SK-N-SH treated with all-trans-retinoic acid at 6 μM for 48 hours (cell line): ENCODE measurements around the gene IL18.

Experiments used
- ATAC-seq: fragments of 200-7000 bp; cut with Tn5 transposase; 3 replicates; pipeline ENCODE4 v1.9.1; 2020; ENCODE audit warnings: mild to moderate bottlenecking, moderate library complexity
- ARNTL ChIP-seq: fragments of 450-650 bp; formaldehyde crosslinking; IDR thresholded peaks from 2 replicates; pipeline ENCODE4 v1.5.0; 2020; ENCODE audit warnings: low read depth, mild to moderate bottlenecking, moderate library complexity, borderline replicate concordance
- BACH2 ChIP-seq: fragments of 250-450 bp; sonication (Bioruptor Pico); IDR thresholded peaks from 2 replicates; pipeline ENCODE4 v1.9.0; 2021; ENCODE audit warnings: mild to moderate bottlenecking, borderline replicate concordance
- ESRRG ChIP-seq: fragments of 250-450 bp; sonication (Bioruptor Pico); IDR thresholded peaks from 2 replicates; pipeline ENCODE4 v1.6.1; 2021; ENCODE audit warnings: mild to moderate bottlenecking
- GLIS3 ChIP-seq: fragments of 250-450 bp; sonication (Bioruptor Pico); IDR thresholded peaks from 2 replicates; pipeline ENCODE4 v1.5.0; 2020; ENCODE audit warnings: mild to moderate bottlenecking, moderate library complexity
- OSR1 ChIP-seq: fragments of 250-450 bp; sonication (Bioruptor Pico); IDR thresholded peaks from 2 replicates; pipeline ENCODE4 v1.8.0; 2022; ENCODE audit warnings: moderate library complexity, mild to moderate bottlenecking, inconsistent platforms
- RARB ChIP-seq: fragments of 250-450 bp; sonication (Bioruptor Pico); IDR thresholded peaks from 2 replicates; pipeline ENCODE4 v1.8.0; 2021; ENCODE audit warnings: mild to moderate bottlenecking, moderate library complexity
- SNAI2 ChIP-seq: fragments of 250-450 bp; sonication (Bioruptor Pico); IDR thresholded peaks from 2 replicates; pipeline ENCODE4 v1.5.0; 2020; ENCODE audit warnings: mild to moderate bottlenecking, moderate library complexity
- TCF4 ChIP-seq: fragments of 250-450 bp; sonication (Bioruptor Pico); IDR thresholded peaks from 2 replicates; pipeline ENCODE4 v1.8.0; 2021; ENCODE audit warnings: mild to moderate bottlenecking, moderate library complexity, borderline replicate concordance
- TOX ChIP-seq: fragments of 250-450 bp; sonication (Bioruptor Pico); IDR thresholded peaks from 2 replicates; pipeline ENCODE4 v1.8.0; 2021; ENCODE audit warnings: mild to moderate bottlenecking, moderate library complexity, borderline replicate concordance
- ZFP3 ChIP-seq: fragments of 250-450 bp; sonication (Bioruptor Pico); IDR thresholded peaks from 2 replicates; pipeline ENCODE4 v1.5.0; 2020; ENCODE audit warnings: mild to moderate bottlenecking, moderate library complexity
- ZFP30 ChIP-seq: fragments of 450-650 bp; formaldehyde crosslinking; IDR thresholded peaks from 2 replicates; pipeline ENCODE4 v1.5.0; 2022; ENCODE audit warnings: mild to moderate bottlenecking, moderate library complexity
- ZNF565 ChIP-seq: fragments of 450-650 bp; formaldehyde crosslinking; conservative IDR thresholded peaks from 2 replicates; pipeline ENCODE4 v1.5.0; 2020; ENCODE audit warnings: low read depth, mild to moderate bottlenecking, moderate library complexity
- ZNF70 ChIP-seq: fragments of 450-650 bp; formaldehyde crosslinking; IDR thresholded peaks from 2 replicates; pipeline ENCODE4 v1.5.0; 2020; ENCODE audit warnings: mild to moderate bottlenecking, moderate library complexity
- ZNF8 ChIP-seq: fragments of 450-650 bp; formaldehyde crosslinking; IDR thresholded peaks from 2 replicates; pipeline ENCODE4 v1.5.0; 2020; ENCODE audit warnings: mild to moderate bottlenecking, moderate library complexity
- TF ChIP-seq, protein P1 (sequence below): fragments of 250-450 bp; sonication (Bioruptor Pico); IDR thresholded peaks from 2 replicates; pipeline ENCODE4 v1.5.1; 2021; ENCODE audit warnings: mild to moderate bottlenecking, moderate library complexity
- TF ChIP-seq, protein P2 (sequence below): fragments of 250-450 bp; sonication (Bioruptor Pico); IDR thresholded peaks from 2 replicates; pipeline ENCODE4 v1.8.0; 2021; ENCODE audit warnings: low read depth, mild to moderate bottlenecking, moderate library complexity, borderline replicate concordance
- TF ChIP-seq, protein P3 (sequence below): fragments of 250-450 bp; sonication (Bioruptor Pico); IDR thresholded peaks from 2 replicates; pipeline ENCODE4 v1.5.1; 2020; ENCODE audit warnings: low read depth, mild to moderate bottlenecking, moderate library complexity
- TF ChIP-seq, protein P4 (sequence below): fragments of 250-450 bp; sonication (Bioruptor Pico); IDR thresholded peaks from 2 replicates; pipeline ENCODE4 v1.8.0; 2020; ENCODE audit warnings: mild to moderate bottlenecking, moderate library complexity, borderline replicate concordance
- TF ChIP-seq, protein P5 (sequence below): fragments of 250-450 bp; sonication (Bioruptor Pico); IDR thresholded peaks from 2 replicates; pipeline ENCODE4 v1.5.0; 2020; ENCODE audit warnings: mild to moderate bottlenecking, moderate library complexity

IL18 gene

DNA sequence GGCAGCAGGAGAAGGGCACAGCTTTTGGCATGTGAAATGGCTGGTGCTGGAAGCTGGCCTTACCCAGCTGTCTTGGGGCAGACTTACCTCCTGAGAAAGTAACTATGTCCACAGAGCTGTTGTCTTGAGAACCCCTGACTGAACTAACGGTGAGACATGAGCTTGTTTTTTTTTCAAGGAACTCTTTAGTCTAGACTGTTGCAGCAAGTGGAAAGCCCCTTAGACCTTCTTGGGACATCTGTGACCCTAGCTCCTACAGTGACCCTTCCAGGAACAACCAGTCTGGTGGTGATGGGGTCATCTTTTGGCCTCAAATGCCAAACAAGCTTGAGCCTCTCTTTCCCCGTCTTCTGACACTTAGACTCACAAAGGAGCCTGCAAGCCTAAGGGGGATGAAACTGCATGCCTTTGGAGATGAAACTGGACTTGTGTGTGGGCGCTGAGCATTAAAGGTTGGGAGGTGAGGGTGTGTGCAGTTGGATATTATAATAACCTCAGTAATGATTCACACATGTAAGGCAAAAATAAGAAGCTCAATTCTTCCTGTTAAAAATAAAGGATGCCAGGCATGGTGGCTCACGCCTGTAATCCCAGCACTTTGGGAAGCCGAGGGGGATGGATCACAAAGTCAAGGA lies 41.8 kb downstream of the IL18 start:
- TF ChIP-seq BACH2 (CRISPR knock-in tag) (no peak), ZFP30 (CRISPR knock-in tag) (no peak), TOX (CRISPR knock-in tag) (no peak), RARB (CRISPR knock-in tag) (no peak), TCF4 (CRISPR knock-in tag) (no peak), ARNTL (CRISPR knock-in tag) (no peak), SNAI2 (no peak), ZNF8 (CRISPR knock-in tag) (no peak), ZNF70 (CRISPR knock-in tag) (no peak), OSR1 (CRISPR knock-in tag) (no peak), ZNF565 (CRISPR knock-in tag) (no peak), GLIS3 (CRISPR knock-in tag) (no peak)
- TF ChIP-seq, protein P1, sequence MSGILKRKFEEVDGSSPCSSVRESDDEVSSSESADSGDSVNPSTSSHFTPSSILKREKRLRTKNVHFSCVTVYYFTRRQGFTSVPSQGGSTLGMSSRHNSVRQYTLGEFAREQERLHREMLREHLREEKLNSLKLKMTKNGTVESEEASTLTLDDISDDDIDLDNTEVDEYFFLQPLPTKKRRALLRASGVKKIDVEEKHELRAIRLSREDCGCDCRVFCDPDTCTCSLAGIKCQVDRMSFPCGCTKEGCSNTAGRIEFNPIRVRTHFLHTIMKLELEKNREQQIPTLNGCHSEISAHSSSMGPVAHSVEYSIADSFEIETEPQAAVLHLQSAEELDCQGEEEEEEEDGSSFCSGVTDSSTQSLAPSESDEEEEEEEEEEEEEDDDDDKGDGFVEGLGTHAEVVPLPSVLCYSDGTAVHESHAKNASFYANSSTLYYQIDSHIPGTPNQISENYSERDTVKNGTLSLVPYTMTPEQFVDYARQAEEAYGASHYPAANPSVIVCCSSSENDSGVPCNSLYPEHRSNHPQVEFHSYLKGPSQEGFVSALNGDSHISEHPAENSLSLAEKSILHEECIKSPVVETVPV (CRISPR knock-in tag): no peak
- TF ChIP-seq, all 23 proteins: peak for 0
- ATAC-seq: no peak

DNA sequence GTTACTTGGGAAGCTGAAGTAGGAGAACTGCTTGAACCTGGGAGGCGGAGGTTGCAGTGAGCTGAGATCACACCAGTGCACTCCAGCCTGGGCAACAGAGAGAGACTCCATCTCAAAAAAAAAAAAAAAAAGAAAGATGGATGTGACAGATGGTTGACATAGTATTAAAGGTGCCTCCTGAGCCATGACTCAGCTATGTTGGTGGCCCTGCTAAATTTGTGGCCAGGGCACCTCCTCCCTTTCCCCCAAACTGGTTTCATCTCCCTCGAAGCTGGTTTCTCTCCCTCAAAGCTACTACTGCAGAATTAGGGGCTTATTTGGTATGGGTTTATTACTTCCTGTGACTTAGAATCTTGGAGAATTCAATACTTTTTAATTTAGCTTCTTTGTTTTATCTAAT lies 45.7 kb downstream of the IL18 start:
- ATAC-seq: no peak
- TF ChIP-seq, protein P1 (CRISPR knock-in tag): no peak
- TF ChIP-seq, protein P2, sequence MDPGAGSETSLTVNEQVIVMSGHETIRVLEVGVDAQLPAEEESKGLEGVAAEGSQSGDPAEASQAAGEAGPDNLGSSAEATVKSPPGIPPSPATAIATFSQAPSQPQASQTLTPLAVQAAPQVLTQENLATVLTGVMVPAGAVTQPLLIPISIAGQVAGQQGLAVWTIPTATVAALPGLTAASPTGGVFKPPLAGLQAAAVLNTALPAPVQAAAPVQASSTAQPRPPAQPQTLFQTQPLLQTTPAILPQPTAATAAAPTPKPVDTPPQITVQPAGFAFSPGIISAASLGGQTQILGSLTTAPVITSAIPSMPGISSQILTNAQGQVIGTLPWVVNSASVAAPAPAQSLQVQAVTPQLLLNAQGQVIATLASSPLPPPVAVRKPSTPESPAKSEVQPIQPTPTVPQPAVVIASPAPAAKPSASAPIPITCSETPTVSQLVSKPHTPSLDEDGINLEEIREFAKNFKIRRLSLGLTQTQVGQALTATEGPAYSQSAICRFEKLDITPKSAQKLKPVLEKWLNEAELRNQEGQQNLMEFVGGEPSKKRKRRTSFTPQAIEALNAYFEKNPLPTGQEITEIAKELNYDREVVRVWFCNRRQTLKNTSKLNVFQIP (CRISPR knock-in tag): no peak
- TF ChIP-seq, protein P3, sequence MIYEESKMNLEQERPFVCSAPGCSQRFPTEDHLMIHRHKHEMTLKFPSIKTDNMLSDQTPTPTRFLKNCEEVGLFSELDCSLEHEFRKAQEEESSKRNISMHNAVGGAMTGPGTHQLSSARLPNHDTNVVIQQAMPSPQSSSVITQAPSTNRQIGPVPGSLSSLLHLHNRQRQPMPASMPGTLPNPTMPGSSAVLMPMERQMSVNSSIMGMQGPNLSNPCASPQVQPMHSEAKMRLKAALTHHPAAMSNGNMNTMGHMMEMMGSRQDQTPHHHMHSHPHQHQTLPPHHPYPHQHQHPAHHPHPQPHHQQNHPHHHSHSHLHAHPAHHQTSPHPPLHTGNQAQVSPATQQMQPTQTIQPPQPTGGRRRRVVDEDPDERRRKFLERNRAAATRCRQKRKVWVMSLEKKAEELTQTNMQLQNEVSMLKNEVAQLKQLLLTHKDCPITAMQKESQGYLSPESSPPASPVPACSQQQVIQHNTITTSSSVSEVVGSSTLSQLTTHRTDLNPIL (CRISPR knock-in tag): no peak
- TF ChIP-seq ZFP3: no peak
- no peak for TF ChIP-seq ZNF8 (CRISPR knock-in tag)
- TF ChIP-seq ARNTL (CRISPR knock-in tag): no peak
- TF ChIP-seq RARB (CRISPR knock-in tag): no peak
- TF ChIP-seq, protein P4, sequence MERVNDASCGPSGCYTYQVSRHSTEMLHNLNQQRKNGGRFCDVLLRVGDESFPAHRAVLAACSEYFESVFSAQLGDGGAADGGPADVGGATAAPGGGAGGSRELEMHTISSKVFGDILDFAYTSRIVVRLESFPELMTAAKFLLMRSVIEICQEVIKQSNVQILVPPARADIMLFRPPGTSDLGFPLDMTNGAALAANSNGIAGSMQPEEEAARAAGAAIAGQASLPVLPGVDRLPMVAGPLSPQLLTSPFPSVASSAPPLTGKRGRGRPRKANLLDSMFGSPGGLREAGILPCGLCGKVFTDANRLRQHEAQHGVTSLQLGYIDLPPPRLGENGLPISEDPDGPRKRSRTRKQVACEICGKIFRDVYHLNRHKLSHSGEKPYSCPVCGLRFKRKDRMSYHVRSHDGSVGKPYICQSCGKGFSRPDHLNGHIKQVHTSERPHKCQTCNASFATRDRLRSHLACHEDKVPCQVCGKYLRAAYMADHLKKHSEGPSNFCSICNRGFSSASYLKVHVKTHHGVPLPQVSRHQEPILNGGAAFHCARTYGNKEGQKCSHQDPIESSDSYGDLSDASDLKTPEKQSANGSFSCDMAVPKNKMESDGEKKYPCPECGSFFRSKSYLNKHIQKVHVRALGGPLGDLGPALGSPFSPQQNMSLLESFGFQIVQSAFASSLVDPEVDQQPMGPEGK (CRISPR knock-in tag): no peak
- TF ChIP-seq GLIS3 (CRISPR knock-in tag): no peak
- no peak for TF ChIP-seq ESRRG (CRISPR knock-in tag)
- TF ChIP-seq ZFP30 (CRISPR knock-in tag): no peak
- TF ChIP-seq, all 23 proteins: peak for 0

DNA sequence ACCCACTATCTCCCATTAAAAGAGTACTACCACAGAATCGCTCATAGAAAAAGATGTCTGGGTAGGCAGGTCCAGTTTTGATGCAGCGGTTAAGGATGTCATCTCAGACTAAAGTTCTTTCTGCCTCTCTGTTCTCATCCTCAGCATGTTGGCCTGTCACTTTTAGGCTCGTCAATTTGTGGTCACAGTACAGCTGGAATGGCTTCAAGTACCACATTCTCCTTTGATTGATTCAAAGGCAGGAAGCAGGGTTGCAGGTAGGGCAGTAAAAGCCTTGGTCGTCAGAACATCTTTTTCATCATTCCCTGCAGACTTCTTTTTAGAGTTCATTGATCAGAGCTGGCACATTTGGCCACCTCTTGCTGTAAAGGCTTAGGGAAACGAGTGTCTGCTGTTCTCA lies 48.5 kb downstream of the IL18 start:
- TF ChIP-seq ZFP30 (CRISPR knock-in tag) (no peak), RARB (CRISPR knock-in tag) (no peak), ZNF8 (CRISPR knock-in tag) (no peak)
- TF ChIP-seq, protein P5, sequence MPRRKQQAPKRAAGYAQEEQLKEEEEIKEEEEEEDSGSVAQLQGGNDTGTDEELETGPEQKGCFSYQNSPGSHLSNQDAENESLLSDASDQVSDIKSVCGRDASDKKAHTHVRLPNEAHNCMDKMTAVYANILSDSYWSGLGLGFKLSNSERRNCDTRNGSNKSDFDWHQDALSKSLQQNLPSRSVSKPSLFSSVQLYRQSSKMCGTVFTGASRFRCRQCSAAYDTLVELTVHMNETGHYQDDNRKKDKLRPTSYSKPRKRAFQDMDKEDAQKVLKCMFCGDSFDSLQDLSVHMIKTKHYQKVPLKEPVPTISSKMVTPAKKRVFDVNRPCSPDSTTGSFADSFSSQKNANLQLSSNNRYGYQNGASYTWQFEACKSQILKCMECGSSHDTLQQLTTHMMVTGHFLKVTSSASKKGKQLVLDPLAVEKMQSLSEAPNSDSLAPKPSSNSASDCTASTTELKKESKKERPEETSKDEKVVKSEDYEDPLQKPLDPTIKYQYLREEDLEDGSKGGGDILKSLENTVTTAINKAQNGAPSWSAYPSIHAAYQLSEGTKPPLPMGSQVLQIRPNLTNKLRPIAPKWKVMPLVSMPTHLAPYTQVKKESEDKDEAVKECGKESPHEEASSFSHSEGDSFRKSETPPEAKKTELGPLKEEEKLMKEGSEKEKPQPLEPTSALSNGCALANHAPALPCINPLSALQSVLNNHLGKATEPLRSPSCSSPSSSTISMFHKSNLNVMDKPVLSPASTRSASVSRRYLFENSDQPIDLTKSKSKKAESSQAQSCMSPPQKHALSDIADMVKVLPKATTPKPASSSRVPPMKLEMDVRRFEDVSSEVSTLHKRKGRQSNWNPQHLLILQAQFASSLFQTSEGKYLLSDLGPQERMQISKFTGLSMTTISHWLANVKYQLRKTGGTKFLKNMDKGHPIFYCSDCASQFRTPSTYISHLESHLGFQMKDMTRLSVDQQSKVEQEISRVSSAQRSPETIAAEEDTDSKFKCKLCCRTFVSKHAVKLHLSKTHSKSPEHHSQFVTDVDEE (CRISPR knock-in tag): no peak
- no peak for ATAC-seq
